WTC11 (cell line): Measurements from ENCODE around the gene DHRSX. TPM values are rescaled to one million over a fixed set of nuclear protein-coding genes. Genes with fewer than 3 reads are reported as not detected.

Experiments
- ATAC-seq: fragments of 200-7000 bp; cut with Tn5 transposase; 2 replicates; pipeline ENCODE4 v1.10.0; 2021; ENCODE audit warnings: mild to moderate bottlenecking, moderate library complexity
- CTCF ChIA-PET: fragments of 300-600 bp; sonication (Branson Sonifier 250); formaldehyde crosslinking; loops from one replicate; lab custom pipeline; 2021; ENCODE audit warnings: antibody characterized with exemption; lab: Charles Lee
- POLR2A ChIA-PET: fragments of 350-600 bp; sonication (Branson Sonifier 250); formaldehyde crosslinking; loops from one replicate; lab custom pipeline; 2021; ENCODE audit warnings: antibody characterized with exemption; lab: Charles Lee
- DNase-seq: peaks from one replicate; pipeline ENCODE4 v3.0.0; 2021; ENCODE audit warnings: low spot score
- H3K27ac Mint-ChIP-seq: 2 replicates; pipeline ENCODE4 v1.8.0; 2021; ENCODE audit warnings: mixed read lengths
- H3K27me3 Mint-ChIP-seq: 2 replicates; pipeline ENCODE4 v1.8.0; 2021; ENCODE audit warnings: low read depth, mild to moderate bottlenecking, moderate library complexity, mixed read lengths
- H3K36me3 Mint-ChIP-seq: 2 replicates; pipeline ENCODE4 v1.8.0; 2021; ENCODE audit warnings: mixed read lengths
- H3K4me1 Mint-ChIP-seq: 2 replicates; pipeline ENCODE4 v1.8.0; 2022; ENCODE audit warnings: mixed read lengths
- H3K4me3 Mint-ChIP-seq: 2 replicates; pipeline ENCODE4 v1.8.0; 2021; ENCODE audit warnings: mild to moderate bottlenecking, moderate library complexity, mixed read lengths
- H3K9me3 Mint-ChIP-seq: 2 replicates; pipeline ENCODE4 v1.8.0; 2021; ENCODE audit warnings: mixed read lengths
- CBFB ChIP-seq: sonication (generic); formaldehyde crosslinking; IDR thresholded peaks from 2 replicates; pipeline ENCODE4 v1.8.1; 2022; ENCODE audit warnings: mild to moderate bottlenecking, low read depth, missing genetic modification reagents
- CTCF ChIP-seq: fragments of 200-600 bp; IDR thresholded peaks from 2 replicates; pipeline ENCODE4 v1.8.0; 2022; ENCODE audit warnings: antibody characterized with exemption
- ELF4 ChIP-seq: sonication (generic); formaldehyde crosslinking; IDR thresholded peaks from 2 replicates; pipeline ENCODE4 v1.8.1; 2022; ENCODE audit warnings: low read depth, mild to moderate bottlenecking, moderate library complexity, missing genetic modification reagents
- GTF2I ChIP-seq: fragments of 250-450 bp; sonication (Bioruptor Pico); conservative IDR thresholded peaks from 2 replicates; pipeline ENCODE4 v1.4.0; 2021; ENCODE audit warnings: mild to moderate bottlenecking
- NFATC4 ChIP-seq: fragments of 250-450 bp; sonication (Bioruptor Pico); IDR thresholded peaks from 2 replicates; pipeline ENCODE4 v1.9.0; 2021; ENCODE audit warnings: mild to moderate bottlenecking
- NR3C1 ChIP-seq: sonication (generic); formaldehyde crosslinking; conservative IDR thresholded peaks from 2 replicates; pipeline ENCODE4 v1.8.1; 2023; ENCODE audit warnings: low read depth, mild to moderate bottlenecking, missing genetic modification reagents
- STAT6 ChIP-seq: sonication (generic); formaldehyde crosslinking; conservative IDR thresholded peaks from 2 replicates; pipeline ENCODE4 v1.8.1; 2023; ENCODE audit warnings: mild to moderate bottlenecking, low read depth, missing genetic modification reagents, moderate library complexity
- TCF7 ChIP-seq: sonication (generic); formaldehyde crosslinking; IDR thresholded peaks from 2 replicates; pipeline ENCODE4 v1.8.0; 2022; ENCODE audit warnings: mild to moderate bottlenecking, low read depth, missing genetic modification reagents, moderate library complexity
- TEAD1 ChIP-seq: sonication (generic); formaldehyde crosslinking; IDR thresholded peaks from 2 replicates; pipeline ENCODE4 v1.8.0; 2022; ENCODE audit warnings: mild to moderate bottlenecking, missing genetic modification reagents
- TP53 ChIP-seq: sonication (generic); formaldehyde crosslinking; IDR thresholded peaks from 2 replicates; pipeline ENCODE4 v1.8.1; 2023; ENCODE audit warnings: mild to moderate bottlenecking, missing genetic modification reagents
- USF2 ChIP-seq: sonication (generic); formaldehyde crosslinking; IDR thresholded peaks from 2 replicates; pipeline ENCODE4 v1.8.1; 2023; ENCODE audit warnings: mild to moderate bottlenecking, missing genetic modification reagents, moderate library complexity
- ZNF121 ChIP-seq: sonication (generic); formaldehyde crosslinking; IDR thresholded peaks from 2 replicates; pipeline ENCODE4 v1.8.0; 2023; ENCODE audit warnings: missing genetic modification reagents
- ZNF219 ChIP-seq: sonication (generic); formaldehyde crosslinking; IDR thresholded peaks from 2 replicates; pipeline ENCODE4 v1.8.0; 2023; ENCODE audit warnings: missing genetic modification reagents, mild to moderate bottlenecking, borderline replicate concordance
- ZNF263 ChIP-seq: sonication (generic); formaldehyde crosslinking; IDR thresholded peaks from 2 replicates; pipeline ENCODE4 v1.8.1; 2022; ENCODE audit warnings: low read depth, mild to moderate bottlenecking, moderate library complexity, missing genetic modification reagents
- ZNF423 ChIP-seq: fragments of 250-450 bp; sonication (Bioruptor Pico); IDR thresholded peaks from 2 replicates; pipeline ENCODE4 v2.1.2; 2022; ENCODE audit warnings: mild to moderate bottlenecking, moderate library complexity
- ZSCAN18 ChIP-seq: fragments of 250-450 bp; sonication (Bioruptor Pico); IDR thresholded peaks from 2 replicates; pipeline ENCODE4 v2.1.2; 2022; ENCODE audit warnings: mild to moderate bottlenecking, moderate library complexity
- total RNA-seq: library from RNA; stranded (reverse); gene quantifications from 3 replicates; pipeline ENCODE4 v1.2.3, GENCODE V29; 2021
- TF ChIP-seq, protein P1 (sequence below): sonication (generic); formaldehyde crosslinking; IDR thresholded peaks from 2 replicates; pipeline ENCODE4 v1.8.1; 2022; ENCODE audit warnings: mild to moderate bottlenecking, moderate library complexity, missing genetic modification reagents
- TF ChIP-seq, protein P2 (sequence below): fragments of 250-450 bp; sonication (Bioruptor Pico); IDR thresholded peaks from 2 replicates; pipeline ENCODE4 v1.9.0; 2021; ENCODE audit warnings: mild to moderate bottlenecking, borderline replicate concordance
- TF ChIP-seq, protein P3 (sequence below): sonication (generic); formaldehyde crosslinking; IDR thresholded peaks from 2 replicates; pipeline ENCODE4 v1.8.0; 2022; ENCODE audit warnings: mild to moderate bottlenecking, missing genetic modification reagents

Gene DHRSX
- total RNA-seq, 1 experiment from 2014 or later = 28.2 TPM

GRCh38 chrX:2251211-2251610 is 249.6 kb downstream of the DHRSX start:
- DNase-seq (no peak), ATAC-seq (no peak)
- Mint-ChIP-seq H3K27ac (peak overlapping the region; percentile 50), H3K4me1 (peaks cover 32% of the 10 kb centered on the region), H3K4me3 (no peak overlapping the region), H3K27me3 (no peaks in the 10 kb centered on the region), H3K9me3 (no peaks in the 10 kb centered on the region), H3K36me3 (peaks cover 3% of the 10 kb centered on the region)
- POLR2A ChIA-PET = no interaction called here
- CTCF ChIA-PET = no interaction called here
- TF ChIP-seq ZNF219 (no peak), ZNF121 (CRISPR knock-in tag) (peak; percentile 74; the same call in 1 of the 2 replicates)

DNA sequence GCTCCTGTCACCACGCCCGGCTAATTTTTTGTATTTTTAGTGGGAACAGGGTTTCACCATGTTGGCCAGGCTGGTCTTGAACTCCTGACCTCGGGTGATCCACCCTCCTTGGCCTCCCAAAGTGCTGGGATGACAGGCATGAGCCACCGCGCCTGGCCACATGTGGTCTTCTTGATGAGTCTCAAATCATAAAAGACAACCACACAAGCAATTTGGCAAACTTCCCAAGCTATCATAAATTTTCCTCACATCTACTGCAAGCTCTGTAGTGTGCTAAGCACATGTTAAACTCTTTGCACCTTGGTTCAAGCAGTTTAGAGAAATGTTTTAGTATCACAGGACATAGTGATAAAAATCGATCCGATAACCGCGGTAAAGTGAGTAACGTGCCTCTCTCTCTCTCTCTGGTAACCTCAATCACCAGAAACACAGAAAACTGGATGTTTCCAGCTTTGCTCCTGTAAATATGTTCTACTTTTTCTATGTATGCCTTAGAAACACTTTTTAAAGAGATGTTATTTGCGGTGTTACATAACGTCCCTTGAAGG is 256.8 kb downstream of the DHRSX start:
- DNase-seq = no peak
- CTCF ChIA-PET = no interaction called here
- TF ChIP-seq TCF7 (CRISPR knock-in tag) = no peak
- TF ChIP-seq TP53 (CRISPR knock-in tag) = no peak
- no peak for TF ChIP-seq USF2 (CRISPR knock-in tag)
- TF ChIP-seq, protein P1, sequence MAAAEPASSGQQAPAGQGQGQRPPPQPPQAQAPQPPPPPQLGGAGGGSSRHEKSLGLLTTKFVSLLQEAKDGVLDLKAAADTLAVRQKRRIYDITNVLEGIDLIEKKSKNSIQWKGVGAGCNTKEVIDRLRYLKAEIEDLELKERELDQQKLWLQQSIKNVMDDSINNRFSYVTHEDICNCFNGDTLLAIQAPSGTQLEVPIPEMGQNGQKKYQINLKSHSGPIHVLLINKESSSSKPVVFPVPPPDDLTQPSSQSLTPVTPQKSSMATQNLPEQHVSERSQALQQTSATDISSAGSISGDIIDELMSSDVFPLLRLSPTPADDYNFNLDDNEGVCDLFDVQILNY (CRISPR knock-in tag) = no peak
- TF ChIP-seq, protein P2, sequence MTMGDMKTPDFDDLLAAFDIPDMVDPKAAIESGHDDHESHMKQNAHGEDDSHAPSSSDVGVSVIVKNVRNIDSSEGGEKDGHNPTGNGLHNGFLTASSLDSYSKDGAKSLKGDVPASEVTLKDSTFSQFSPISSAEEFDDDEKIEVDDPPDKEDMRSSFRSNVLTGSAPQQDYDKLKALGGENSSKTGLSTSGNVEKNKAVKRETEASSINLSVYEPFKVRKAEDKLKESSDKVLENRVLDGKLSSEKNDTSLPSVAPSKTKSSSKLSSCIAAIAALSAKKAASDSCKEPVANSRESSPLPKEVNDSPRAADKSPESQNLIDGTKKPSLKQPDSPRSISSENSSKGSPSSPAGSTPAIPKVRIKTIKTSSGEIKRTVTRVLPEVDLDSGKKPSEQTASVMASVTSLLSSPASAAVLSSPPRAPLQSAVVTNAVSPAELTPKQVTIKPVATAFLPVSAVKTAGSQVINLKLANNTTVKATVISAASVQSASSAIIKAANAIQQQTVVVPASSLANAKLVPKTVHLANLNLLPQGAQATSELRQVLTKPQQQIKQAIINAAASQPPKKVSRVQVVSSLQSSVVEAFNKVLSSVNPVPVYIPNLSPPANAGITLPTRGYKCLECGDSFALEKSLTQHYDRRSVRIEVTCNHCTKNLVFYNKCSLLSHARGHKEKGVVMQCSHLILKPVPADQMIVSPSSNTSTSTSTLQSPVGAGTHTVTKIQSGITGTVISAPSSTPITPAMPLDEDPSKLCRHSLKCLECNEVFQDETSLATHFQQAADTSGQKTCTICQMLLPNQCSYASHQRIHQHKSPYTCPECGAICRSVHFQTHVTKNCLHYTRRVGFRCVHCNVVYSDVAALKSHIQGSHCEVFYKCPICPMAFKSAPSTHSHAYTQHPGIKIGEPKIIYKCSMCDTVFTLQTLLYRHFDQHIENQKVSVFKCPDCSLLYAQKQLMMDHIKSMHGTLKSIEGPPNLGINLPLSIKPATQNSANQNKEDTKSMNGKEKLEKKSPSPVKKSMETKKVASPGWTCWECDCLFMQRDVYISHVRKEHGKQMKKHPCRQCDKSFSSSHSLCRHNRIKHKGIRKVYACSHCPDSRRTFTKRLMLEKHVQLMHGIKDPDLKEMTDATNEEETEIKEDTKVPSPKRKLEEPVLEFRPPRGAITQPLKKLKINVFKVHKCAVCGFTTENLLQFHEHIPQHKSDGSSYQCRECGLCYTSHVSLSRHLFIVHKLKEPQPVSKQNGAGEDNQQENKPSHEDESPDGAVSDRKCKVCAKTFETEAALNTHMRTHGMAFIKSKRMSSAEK (CRISPR knock-in tag) = no peak
- TF ChIP-seq TEAD1 (CRISPR knock-in tag) = no peak
- no peak for TF ChIP-seq STAT6 (CRISPR knock-in tag)
- TF ChIP-seq ZNF423 (CRISPR knock-in tag) = no peak
- no peak for TF ChIP-seq CBFB (CRISPR knock-in tag)
- TF ChIP-seq, protein P3, sequence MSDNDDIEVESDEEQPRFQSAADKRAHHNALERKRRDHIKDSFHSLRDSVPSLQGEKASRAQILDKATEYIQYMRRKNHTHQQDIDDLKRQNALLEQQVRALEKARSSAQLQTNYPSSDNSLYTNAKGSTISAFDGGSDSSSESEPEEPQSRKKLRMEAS = no peak
- TF ChIP-seq ZNF263 = no peak
- TF ChIP-seq NR3C1 (CRISPR knock-in tag) = no peak
- TF ChIP-seq NFATC4 = no peak
- no peak for TF ChIP-seq ZSCAN18 (CRISPR knock-in tag)
- TF ChIP-seq ELF4 (CRISPR knock-in tag) = no peak
- no peak for TF ChIP-seq ZNF121 (CRISPR knock-in tag)
- no peak for TF ChIP-seq CTCF
- TF ChIP-seq GTF2I (CRISPR knock-in tag) = no peak
- POLR2A ChIA-PET = no interaction called here
- Mint-ChIP-seq H3K27ac (no peak overlapping the region), H3K27me3 (no peaks in the 10 kb centered on the region), H3K36me3 (peaks cover 5% of the 10 kb centered on the region), H3K9me3 (no peaks in the 10 kb centered on the region), H3K4me1 (peaks cover 22% of the 10 kb centered on the region), H3K4me3 (no peak overlapping the region)
- no peak for ATAC-seq
